WI38 (cell line): ENCODE data around the gene ADAMTSL1.

ENCODE experiments used
- H3K4me3 ChIP-seq: 2 replicates; pipeline ENCODE4 v1.5.1; 2011; ENCODE audit warnings: low read depth, mild to moderate bottlenecking, control low read depth, low read length
- TF ChIP-seq, protein P1 (sequence below): IDR thresholded peaks from 2 replicates; pipeline ENCODE4 v1.5.1; 2012; ENCODE audit warnings: low read depth, mild to moderate bottlenecking, control low read depth, low read length

ADAMTSL1 gene

DNA sequence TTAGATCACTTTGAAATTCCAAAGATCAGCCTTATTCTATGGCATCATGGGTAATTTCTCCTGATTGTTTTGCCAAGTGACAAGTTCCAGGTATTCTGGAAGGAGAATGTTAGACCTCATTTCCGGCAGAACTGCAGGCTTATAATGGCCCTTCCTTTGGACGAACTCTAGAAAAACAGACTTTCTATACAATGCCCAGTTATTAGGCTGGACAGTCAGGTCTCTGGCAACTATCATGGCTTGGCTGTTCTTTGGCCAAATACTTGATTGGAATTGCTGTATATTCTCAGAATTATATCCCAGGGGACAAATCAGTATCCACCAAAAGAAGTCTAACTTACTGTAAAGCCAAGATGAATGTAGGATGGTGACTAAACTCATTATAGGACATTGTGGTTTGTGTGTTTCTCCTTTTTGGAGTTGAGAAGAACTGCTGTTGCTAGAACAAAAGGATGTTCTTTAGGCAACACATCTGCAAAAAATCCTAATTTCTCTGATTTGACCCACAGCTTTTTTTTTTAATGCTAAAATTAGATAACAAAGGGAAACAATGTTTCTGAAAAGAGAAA, 69.0 kb downstream of the ADAMTSL1 start:
- no peak overlapping the region for H3K4me3 ChIP-seq
- TF ChIP-seq, protein P1, sequence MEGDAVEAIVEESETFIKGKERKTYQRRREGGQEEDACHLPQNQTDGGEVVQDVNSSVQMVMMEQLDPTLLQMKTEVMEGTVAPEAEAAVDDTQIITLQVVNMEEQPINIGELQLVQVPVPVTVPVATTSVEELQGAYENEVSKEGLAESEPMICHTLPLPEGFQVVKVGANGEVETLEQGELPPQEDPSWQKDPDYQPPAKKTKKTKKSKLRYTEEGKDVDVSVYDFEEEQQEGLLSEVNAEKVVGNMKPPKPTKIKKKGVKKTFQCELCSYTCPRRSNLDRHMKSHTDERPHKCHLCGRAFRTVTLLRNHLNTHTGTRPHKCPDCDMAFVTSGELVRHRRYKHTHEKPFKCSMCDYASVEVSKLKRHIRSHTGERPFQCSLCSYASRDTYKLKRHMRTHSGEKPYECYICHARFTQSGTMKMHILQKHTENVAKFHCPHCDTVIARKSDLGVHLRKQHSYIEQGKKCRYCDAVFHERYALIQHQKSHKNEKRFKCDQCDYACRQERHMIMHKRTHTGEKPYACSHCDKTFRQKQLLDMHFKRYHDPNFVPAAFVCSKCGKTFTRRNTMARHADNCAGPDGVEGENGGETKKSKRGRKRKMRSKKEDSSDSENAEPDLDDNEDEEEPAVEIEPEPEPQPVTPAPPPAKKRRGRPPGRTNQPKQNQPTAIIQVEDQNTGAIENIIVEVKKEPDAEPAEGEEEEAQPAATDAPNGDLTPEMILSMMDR = no peak

DNA sequence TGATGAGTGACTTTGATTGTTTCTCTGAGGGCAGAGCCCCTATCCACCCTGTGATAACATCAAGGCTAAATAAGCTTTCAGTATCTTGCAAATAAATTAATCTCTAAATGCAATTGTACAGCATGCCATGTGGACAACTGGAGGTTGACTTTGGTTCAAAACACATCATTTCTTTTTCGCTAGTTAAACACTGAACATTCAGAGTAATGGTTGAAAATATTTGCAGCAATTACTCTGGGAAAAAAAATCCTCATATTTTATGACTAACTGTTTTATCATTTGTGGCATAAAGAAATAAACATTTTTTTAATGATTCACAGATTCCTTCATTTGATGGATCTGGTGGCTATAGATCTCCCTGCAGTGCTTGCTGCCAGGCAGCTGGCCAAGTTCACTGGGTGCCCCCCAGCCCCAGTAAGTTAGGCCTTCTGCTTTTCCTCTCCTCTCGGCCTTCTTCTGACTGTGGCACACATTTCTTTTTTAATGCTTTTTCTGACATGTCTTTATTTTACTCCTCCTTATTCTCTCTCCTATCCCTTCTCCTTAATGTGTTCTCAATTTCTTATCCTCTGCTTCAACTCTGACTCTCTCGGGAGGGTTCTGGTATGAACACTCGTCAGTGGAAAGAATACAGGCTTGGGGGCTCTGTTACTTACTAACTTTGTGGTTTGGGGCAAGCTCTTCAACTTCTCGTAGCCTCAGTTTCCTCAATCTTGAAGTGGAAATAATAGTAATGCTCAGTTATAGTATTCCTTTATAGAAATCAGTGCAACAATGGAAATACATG, 69.6 kb downstream of the ADAMTSL1 start:
- TF ChIP-seq, protein P1 = no peak
- no peak overlapping the region for H3K4me3 ChIP-seq

DNA sequence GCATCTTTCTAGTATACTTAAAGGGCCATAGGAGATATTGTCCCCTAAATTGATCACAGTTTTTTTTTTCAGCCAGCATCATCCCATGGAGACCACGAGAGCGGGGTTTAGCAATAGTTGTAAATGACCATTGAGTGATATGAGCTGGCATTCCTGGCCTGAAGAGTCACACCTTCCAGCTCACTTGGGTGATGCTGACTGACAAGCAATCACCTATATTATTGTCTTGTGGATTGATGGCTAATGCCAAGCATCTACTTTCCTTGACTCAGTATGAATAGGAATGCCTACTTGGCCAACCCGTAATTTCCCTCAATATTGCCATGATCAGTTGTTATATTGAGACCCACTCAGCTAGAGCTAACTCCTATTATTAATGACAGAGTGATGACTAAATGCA, 70.5 kb downstream of the ADAMTSL1 start:
- TF ChIP-seq, protein P1 = no peak
- no peak overlapping the region for H3K4me3 ChIP-seq

DNA sequence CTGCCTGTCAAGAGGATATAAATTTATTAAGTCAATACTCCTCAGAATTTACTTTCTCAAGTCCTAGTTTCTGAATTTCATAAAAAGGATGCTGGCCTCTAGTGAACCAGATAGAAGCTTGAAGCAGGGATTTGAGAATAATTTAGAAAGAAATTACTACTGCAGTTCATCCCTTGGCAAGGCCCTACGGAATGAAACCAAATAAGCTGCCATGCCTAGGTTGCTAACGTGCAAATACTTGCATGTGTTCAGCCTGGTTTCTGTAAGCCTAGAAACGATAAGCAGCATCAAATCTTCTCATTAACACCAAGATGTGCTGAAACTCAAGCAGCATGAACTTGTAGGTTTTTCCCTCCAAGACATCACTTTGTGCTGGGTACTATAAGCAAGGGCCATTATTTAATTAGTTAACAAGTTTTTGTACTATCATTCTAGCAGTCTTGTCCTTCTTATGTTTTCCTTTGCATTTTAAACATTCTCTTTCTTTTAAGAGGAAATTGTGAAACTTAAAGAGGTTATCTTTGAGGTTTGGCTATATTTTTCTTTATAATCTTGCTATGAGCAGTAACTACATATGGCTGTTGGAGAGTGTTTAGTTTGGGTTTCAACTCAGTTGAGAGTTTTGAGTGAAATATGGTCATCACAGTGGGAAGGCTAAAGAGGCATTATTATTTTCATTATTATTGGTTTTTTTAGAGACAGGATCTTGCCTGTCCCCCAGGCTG, 71.8 kb downstream of the ADAMTSL1 start:
- TF ChIP-seq, protein P1 = no peak
- H3K4me3 ChIP-seq = no peak overlapping the region

DNA sequence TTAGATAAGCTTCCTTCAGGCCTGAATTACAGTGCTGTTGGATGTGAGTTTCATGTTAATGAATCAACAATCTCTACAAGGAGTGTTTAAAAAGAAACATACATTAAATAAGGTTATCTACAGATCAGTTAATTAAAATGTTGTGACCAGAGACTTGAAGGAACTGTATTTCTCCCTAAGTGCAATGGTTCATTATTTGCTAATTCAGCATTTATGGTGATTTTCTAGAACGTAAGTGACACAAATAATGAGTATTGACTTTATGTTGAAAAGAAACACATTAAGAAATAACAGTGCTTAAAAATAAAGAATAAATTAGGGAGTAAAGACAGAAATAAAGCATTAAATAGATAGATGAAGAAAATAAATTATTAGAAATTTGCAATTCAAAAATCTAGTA, 74.5 kb downstream of the ADAMTSL1 start:
- TF ChIP-seq, protein P1 = no peak
- H3K4me3 ChIP-seq = no peak overlapping the region

DNA sequence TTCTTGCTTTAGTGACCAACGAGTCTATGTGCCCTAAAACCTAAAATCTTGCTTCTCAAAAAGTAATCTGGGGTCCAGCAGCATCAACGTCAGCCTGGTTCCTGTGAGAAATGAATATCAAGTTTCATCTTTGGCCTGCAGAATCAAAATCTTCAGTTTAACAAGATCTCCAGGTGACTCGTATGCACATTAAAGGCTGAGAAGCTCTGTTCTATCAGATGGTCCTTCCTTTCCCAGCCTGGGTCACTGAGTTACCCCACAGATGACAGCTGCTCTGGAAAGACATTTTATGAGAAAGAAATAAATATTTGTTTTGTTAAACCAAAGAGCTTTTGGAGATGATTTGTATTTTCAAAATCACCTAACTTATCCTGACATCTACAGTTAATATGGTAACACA, 75.8 kb downstream of the ADAMTSL1 start:
- H3K4me3 ChIP-seq = no peak overlapping the region
- TF ChIP-seq, protein P1 = no peak

DNA sequence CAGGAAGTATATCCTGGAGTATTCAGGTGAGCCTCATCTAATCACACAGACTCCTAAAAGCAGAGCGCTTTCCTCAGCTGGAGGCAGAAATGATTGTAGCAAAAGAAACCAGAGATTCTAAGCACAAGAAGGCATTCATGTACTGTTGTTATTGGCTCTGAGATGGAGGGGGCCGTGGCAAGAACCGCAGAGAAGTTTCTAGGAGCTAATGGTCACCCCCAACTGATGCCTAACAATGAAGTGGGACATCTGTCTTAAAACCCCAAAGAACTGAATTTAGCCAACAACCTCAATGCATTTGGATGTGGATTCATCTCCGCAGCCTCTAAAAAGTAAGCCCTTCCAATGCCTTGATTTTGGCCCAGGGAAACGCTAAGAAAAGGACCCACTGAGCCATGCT, 76.3 kb downstream of the ADAMTSL1 start:
- H3K4me3 ChIP-seq = no peak overlapping the region
- TF ChIP-seq, protein P1 = no peak
